C4-2B (cell line): ENCODE results near the gene CCDC194.

ENCODE experiments used
- ZFX ChIP-seq: fragments of 450-650 bp; IDR thresholded peaks from 2 replicates; pipeline ENCODE4 v1.6.1; 2017
- TF ChIP-seq, protein P1 (sequence below): fragments of 450-650 bp; conservative IDR thresholded peaks from 2 replicates; pipeline ENCODE4 v1.5.1; 2017; ENCODE audit warnings: mild to moderate bottlenecking

DNA sequence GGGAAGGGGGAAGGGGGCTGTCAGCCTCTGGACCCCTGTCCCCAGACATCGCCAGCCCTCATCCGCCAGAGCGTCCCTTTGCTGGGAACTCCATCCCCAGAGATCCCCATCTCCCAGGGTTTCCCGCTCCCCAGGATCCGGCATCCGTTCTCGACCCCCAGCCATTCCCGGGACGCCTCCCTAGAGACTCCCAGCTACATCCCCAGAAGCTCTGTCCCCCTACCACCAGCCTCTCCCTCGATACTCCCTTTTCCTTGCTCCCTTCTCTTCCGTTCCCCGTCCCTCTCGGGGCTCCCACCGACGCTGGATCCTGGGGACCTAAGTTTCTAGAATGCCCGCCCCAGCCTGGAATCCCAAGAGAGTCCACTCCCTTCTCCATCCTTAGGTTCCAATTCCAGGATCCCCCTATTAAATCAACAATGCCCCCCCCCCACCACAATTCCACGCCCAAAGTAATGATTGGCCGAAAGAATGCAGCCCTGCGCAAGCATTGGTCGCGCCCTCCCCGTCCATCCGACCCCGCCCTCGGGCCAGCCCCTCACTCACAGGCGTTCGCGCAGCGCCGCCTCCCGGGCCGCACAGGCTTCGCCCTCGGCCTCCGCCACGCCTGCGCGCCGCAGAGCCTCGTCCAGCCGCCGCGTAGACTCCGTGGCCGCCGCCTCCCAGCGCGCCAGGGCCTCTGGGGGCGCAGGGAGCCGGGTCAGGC lies 3.2 kb downstream of the CCDC194 start:
- TF ChIP-seq, protein P1, sequence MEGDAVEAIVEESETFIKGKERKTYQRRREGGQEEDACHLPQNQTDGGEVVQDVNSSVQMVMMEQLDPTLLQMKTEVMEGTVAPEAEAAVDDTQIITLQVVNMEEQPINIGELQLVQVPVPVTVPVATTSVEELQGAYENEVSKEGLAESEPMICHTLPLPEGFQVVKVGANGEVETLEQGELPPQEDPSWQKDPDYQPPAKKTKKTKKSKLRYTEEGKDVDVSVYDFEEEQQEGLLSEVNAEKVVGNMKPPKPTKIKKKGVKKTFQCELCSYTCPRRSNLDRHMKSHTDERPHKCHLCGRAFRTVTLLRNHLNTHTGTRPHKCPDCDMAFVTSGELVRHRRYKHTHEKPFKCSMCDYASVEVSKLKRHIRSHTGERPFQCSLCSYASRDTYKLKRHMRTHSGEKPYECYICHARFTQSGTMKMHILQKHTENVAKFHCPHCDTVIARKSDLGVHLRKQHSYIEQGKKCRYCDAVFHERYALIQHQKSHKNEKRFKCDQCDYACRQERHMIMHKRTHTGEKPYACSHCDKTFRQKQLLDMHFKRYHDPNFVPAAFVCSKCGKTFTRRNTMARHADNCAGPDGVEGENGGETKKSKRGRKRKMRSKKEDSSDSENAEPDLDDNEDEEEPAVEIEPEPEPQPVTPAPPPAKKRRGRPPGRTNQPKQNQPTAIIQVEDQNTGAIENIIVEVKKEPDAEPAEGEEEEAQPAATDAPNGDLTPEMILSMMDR = peak; percentile 57
- no peak for TF ChIP-seq ZFX
